ENCODE results near the gene EHHADH.
A peak's percentile ranks its signal among the peaks of the same experiment; 100 is the strongest.

EHHADH gene

DNA sequence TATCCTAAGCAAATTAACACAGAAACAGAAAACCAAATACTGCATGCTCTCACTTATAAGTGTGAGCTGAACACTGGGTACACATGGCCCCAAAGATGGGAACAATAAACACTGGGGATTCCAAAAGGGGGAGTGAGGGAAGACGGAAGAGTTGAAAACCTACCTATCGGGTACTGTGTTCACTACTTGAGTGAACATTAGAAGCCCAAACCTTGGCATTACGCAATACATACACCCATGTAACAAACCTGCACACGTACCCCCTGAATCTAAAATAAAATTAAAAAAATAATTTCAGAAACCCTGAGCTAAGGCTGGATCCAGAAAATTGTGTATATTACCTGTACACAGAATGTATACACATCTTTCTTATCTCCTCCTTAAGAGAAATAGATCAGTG, 58.2 kb downstream of the EHHADH start:
- no peak for DNase-seq (ENCODE audit: low read depth)

DNA sequence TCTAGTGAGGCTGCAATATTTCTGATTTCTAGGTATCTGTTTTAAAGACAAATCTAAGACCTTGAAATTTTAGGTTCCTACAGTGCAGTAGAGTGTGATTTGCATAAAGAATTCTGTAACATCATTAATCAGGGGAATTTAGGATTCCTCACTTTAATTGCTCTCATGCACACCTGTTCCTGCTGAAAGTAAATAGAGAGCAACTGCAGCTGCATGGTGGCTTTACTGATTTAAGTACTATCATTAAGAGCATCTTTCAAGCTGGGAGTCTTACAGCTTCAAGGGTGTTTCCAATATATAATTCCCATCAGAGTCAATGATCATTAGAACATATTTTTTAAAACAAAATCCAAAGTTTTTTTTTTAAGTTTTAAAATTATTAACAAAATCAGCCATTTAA, 65.0 kb downstream of the EHHADH start:
- no peak for DNase-seq (ENCODE audit: low read depth)

GRCh38 chr3:185187391-185187790, 66.5 kb downstream of the EHHADH start:
- no peak for DNase-seq (ENCODE audit: low read depth)

GRCh38 chr3:185176750-185177359, 77.0 kb downstream of the EHHADH start:
- DNase-seq (ENCODE audit: low read depth), result peak; percentile 27

DNA sequence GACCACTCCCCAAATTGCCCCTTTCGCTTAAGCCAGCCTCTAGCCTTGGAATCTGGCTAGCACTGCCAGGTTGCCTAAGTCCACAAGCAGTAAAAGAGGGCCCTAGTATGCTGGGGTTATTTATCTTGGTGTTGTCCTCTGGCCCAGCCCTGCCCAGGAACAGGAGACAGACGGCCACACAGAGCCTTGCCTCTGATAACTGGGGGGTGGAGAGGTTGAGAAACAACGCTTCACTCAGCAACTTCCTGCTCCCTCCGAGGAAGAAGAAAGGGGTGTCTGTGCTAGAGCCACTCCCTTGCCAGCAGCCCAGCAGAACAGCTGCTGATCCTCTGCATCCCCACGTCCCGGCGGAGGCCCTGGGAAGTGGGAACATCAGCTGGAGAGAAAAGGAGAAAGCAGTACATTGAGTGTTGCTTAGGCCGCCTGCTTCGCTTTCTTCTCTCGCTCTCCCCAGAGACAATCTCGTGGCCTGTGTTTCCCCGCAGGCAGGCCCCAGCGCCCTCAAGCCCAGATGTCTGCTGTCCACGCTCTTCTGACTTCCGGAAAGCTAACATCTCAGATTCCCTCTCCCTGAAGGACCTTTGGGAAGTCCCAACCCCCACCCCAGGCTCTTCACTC, 78.4 kb downstream of the EHHADH start:
- DNase-seq (ENCODE audit: low read depth), result peak; percentile 77

- no peak for DNase-seq (ENCODE audit: low read depth)
These were observed 81.5 kb downstream of the EHHADH start for GRCh38 chr3:185172086-185173049.

DNA sequence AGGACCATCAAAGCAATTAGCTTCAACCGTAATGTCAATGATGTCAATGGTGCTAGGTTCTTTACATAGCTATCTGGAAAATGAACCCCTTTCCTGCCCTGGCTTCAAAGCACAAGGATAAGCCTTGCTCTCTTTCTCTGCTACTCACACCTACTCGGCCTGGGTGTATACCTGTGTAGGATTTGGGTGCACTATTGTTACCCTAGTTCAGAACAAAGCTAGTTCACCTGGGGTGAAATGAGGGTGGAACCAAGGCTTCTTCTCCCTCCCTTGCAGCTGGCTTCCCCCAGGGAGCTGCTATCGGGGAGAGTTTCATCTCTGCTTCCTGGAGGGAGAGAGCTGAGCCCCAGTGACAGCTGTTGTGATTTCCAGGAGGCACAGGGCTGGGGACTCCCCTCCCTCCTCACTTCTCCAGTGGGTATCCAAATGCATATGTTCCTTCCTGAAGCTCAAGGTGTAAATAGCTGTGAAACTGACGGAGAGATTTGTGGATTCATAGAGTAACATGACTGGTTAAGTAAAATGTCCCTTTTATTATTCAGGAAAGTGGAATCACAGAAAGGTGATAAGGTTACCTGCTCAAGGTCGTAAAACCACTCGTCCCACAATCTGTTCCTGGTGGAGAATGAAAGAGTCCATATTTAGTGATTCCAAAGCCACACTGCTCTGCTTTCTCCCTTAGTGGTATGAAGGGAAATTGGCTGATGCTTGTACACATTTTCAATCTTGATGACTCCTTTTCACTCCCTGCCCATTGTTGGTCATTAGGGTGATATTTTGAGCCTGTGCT, 89.2 kb downstream of the EHHADH start:
- no peak for DNase-seq (ENCODE audit: low read depth)

DNA sequence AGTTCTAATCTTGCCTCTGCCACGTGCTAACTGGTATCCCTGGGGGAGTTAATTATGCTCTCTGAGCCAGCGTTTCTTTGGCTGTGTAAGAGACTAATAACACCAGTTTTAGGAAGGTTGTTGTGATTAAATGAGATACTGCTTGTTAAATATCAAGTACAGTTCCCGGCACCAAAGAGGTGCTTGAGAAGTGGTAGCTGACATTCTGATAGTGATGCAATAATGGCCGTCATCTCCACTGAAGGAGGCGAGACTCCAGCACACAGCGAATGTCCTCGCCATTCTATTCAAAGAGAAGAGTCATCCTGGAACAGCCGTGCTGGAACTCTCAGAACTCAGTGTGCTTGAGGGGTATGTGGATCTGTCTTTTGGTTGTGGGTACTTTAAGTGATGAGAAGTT, 91.2 kb downstream of the EHHADH start:
- DNase-seq (ENCODE audit: low read depth), result no peak

- no peak for DNase-seq (ENCODE audit: low read depth)
These were observed 92.1 kb downstream of the EHHADH start for GRCh38 chr3:185161761-185162160.

DNA sequence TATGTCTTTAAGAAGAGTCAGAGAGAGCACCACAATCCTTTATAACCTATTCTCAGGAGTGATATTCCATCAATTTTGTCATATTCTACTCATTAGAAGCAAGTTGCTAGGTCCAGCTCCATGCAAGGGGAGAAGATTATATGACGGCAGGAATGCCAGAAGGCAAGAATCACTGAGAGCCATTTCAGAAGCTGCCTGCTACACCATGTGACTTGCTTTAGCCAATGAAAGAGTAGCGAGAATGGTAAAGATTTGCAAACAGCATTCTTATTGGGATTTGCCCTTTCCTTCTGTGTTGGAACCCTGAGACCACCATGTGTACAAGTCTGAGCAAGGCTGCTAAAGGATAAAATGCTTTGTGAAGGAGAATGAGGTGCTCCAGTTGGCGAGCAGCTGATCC, 96.5 kb downstream of the EHHADH start:
- DNase-seq (ENCODE audit: low read depth), result no peak

DNA sequence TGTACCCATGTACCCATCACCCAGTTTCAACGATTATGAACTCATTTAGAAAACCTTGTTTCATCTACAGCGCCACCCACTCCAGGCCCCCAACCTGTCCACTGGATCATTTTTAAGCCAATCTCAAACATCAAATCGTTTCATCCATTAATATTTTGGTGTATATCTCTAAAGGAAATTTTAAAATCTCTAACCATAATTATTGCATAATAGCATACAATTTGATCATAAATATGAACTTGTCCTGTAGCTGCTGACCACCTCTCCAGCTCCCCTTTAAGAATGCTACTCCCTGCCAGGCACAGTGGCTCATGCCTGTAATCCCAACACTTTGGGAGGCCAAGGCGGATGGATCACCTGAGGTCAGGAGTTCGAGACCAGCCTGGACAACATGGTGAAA, 98.2 kb downstream of the EHHADH start:
- DNase-seq (ENCODE audit: low read depth), result no peak

DNA sequence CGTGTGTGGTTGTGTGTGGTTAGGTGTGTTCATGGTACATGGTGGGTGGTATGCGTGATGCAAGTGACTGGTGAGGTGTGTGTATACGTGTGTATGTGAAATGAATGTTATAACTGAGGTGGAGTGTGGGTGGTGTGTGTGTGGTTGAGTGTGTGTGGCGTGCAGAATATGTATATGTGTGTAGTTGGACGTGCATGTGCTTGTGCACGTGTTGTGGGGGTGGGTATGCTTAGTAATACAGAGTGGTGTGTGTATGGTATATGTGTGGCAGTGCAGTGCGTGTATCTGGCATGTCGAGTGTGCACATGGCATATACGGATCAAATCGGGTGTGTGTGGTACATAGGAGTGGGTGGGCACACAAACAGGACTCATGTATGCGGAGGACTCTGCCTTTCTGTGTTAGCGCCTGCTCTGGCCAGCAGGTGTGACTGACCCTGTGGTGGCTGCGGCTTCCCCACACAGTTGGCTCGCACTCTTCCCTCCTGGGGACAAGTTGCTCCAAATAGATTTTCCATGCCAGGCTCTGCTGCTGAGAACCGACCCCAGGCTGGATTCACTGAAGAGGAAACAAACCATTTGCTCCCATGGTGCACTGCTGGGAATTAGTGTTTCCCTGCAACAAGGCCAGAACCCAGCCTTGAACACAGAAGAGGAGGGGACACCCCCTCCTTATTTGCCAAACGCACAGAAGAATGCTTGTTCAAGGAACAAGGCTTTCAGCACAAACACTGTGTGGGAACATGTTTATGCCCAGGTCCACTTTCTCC, 99.8 kb downstream of the EHHADH start:
- DNase-seq (ENCODE audit: low read depth), result no peak

GRCh38 chr3:185153171-185153771, 100.6 kb downstream of the EHHADH start:
- DNase-seq (ENCODE audit: low read depth), result no peak

- DNase-seq (ENCODE audit: low read depth), result peak; percentile 40
These were observed 101.3 kb downstream of the EHHADH start, which contains the start of gene C3orf70 for GRCh38 chr3:185152410-185153170. Gene C3orf70, minus strand, starts transcription at chr3:185153060. Its CDS starts 237 bp downstream, at chr3:185152823.

- DNase-seq (ENCODE audit: low read depth), result no peak
These were observed 101.9 kb downstream of the EHHADH start for GRCh38 chr3:185151964-185152409.

DNA sequence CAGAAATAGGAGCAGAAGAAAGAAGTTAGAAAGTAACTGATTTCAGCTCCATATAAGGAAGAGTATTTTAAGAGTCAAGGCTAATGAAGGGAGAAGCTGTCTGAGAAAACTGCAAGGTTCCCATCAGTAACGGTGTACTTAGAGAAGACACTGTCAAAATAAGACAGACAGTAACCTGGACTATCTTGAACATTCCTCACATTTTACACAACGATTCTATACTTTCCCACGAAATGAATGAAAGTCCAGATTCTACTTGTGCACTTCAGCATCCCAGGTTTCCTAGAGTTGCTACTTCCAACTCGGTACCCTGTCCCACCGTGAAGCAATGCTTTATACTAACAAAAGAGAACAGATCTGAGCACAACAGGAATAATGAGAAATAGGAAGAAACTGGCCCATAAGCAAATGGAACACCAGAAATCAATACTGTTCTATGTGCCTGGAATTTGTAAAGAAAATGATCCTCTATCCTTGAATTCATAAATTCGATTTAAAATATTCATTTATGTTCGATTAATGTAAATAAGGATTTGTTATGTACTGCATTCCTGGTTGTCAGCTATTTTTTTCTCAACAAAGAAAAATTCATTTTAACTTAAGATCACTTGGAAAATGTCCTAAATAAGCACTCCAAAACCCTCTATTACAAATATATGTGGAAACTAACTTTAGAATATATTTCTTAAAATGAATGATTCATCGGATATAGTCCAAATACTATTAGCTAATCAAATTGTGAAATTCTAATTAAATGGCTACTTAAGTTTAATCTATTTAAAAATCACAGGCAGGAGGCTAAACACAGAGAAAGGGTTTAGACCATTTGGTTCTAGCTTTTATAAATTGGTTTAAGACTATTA, 102.5 kb downstream of the EHHADH start:
- no peak for DNase-seq (ENCODE audit: low read depth)

DNA sequence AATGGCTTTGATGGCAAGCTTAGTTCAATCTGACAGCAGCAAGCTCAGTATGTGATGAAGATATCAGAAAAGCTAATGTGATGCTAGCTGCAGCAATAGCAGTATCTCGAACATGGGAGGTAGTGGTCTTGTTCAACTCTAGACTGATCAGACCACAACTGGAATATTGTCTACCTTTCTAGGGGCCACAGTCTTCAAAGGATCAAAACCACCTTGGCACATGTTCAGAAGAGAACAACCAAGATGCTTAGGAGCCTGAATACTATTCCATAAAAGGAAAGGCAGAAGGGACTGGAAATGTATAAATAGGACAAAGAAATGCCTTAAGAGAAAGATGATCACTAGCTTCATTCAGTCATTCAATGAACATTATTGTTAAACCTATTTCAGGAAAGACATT, 103.3 kb downstream of the EHHADH start:
- DNase-seq (ENCODE audit: low read depth), result no peak

DNA sequence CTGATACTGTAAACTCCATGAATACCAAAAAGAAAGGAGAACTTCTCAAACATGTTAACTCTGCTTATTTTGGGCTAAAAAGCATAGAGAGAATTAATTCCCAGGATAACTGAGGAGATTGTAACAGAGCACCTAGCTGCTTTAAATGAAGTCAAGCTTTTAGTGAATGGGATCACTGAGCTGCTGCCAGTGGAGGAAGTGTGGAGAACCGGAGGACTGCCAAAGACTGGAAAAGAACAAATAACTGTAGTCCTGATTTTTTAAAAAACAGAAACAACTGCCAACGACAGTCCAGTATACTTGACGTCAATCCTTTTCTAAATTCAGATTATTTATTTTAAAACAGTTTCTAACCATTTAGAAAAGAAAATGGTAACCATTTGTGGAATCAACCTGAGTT, 104.3 kb downstream of the EHHADH start:
- DNase-seq (ENCODE audit: low read depth), result no peak

GRCh38 chr3:185145511-185145910, 108.3 kb downstream of the EHHADH start:
- no peak for DNase-seq (ENCODE audit: low read depth)

Measured in amniotic epithelial cell (primary cell).